Fibroblast of pulmonary artery (primary cell): Measurements from ENCODE around the gene PRPF4.

Experiments
- DNase-seq: peaks from one replicate; pipeline ENCODE4 v3.0.0-alpha.2; 2010; ENCODE audit warnings: low read depth
- H3K4me3 ChIP-seq: replicated peaks from 2 replicates; pipeline ENCODE4 v1.5.1; 2011; ENCODE audit warnings: low read depth, mild to moderate bottlenecking, control low read depth, low read length, moderate library complexity
- CTCF ChIP-seq: IDR thresholded peaks from 2 replicates; pipeline ENCODE4 v1.5.1; 2011; ENCODE audit warnings: mild to moderate bottlenecking, control low read depth, low read length, inconsistent platforms; ENCODE audit errors: missing control alignments

The PRPF4 gene

GRCh38 chr9:113254991-113255390 is 20.5 kb upstream of the PRPF4 start:
- DNase-seq = no peak
- TF ChIP-seq CTCF = no peak
- H3K4me3 ChIP-seq = no peak overlapping the region

- TF ChIP-seq CTCF = no peak
- no peak overlapping the region for H3K4me3 ChIP-seq
- DNase-seq = no peak
Observed at GRCh38 chr9:113255438-113255837, 20.0 kb upstream of the PRPF4 start.

- TF ChIP-seq CTCF = no peak
- no peak overlapping the region for H3K4me3 ChIP-seq
- DNase-seq = no peak
Observed at GRCh38 chr9:113257863-113258262, 17.6 kb upstream of the PRPF4 start.

- DNase-seq = no peak
- TF ChIP-seq CTCF = no peak
- H3K4me3 ChIP-seq = no peak overlapping the region
Observed at GRCh38 chr9:113258282-113258681, 17.2 kb upstream of the PRPF4 start.

GRCh38 chr9:113261917-113262671 is 13.4 kb upstream of the PRPF4 start:
- no peak for DNase-seq
- no peak overlapping the region for H3K4me3 ChIP-seq
- TF ChIP-seq CTCF = no peak

GRCh38 chr9:113266174-113266573 is 9.3 kb upstream of the PRPF4 start:
- H3K4me3 ChIP-seq = no peak overlapping the region
- no peak for TF ChIP-seq CTCF
- no peak for DNase-seq
